ENCODE measurements around the gene CTNNA2. TPM values are rescaled to one million over a fixed set of nuclear protein-coding genes. Genes with fewer than 3 reads are reported as not detected.

The CTNNA2 gene
- total and polyA plus RNA-seq, 9 of the 15 experiments (the other 6 are each of a cell fraction or from before 2014, with no cell fraction given), result 0.03 to 0.40 (median 0.15) TPM

DNA sequence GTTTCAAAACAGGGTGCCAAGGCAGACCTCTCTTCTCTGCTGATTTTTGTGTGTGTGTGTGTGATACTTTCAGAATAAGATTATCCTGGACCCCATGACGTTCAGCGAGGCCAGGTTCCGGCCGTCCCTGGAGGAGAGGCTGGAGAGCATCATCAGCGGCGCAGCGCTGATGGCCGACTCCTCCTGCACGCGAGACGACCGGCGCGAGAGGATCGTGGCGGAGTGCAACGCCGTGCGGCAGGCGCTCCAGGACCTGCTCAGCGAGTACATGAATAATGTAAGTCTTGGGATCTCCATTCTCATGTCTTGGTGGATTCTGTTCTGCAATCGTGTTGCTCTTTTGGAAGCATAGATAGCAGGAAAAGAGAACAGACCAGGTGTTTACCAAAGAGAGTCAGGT is 396.7 kb downstream of the CTNNA2 start:
- intact Hi-C loops (cut with micrococcal nuclease), result no loop called here
- Histone ChIP-seq H3K9ac (ENCODE audit: insufficient read depth in 1 of 2, low read depth in 2 of 2, low read length in 2 of 2) (peak overlapping the region in 1 of 2 experiments; percentile 33; a peak in 1 of 4 replicates), H3K4me3 (no peak overlapping the region), H2AFZ (ENCODE audit: low read depth, low read length) (no peak overlapping the region), H3K27ac (ENCODE audit: extremely low read depth, low read depth, low read length) (no peak overlapping the region), H3K36me3 (ENCODE audit: control insufficient read depth, insufficient read depth, low read length) (no peaks in the 10 kb centered on the region), H3K9me3 (replicated peaks; ENCODE audit: control insufficient read depth, insufficient read depth, low read depth, low read length) (no peaks in the 10 kb centered on the region), H3K4me1 (replicated peaks in 1 of 2; ENCODE audit: control insufficient read depth in 2 of 2, insufficient read depth in 2 of 2, low read length in 2 of 2) (no peaks in the 10 kb centered on the region), H3K4me2 (ENCODE audit: insufficient read depth, low read length) (no peak overlapping the region), H4K20me1 (replicated peaks; ENCODE audit: control insufficient read depth, insufficient read depth, low read length) (no peaks in the 10 kb centered on the region), H3K27me3 (ENCODE audit: control insufficient read depth in 2 of 2, insufficient read depth in 2 of 2, low read length in 2 of 2) (peaks cover 0 to 4% of the 10 kb centered on the region in 2 experiments; a peak in 1 of 5 replicates), H3K79me2 (ENCODE audit: control insufficient read depth, insufficient read depth, low read length) (no peaks in the 10 kb centered on the region), H3K9me1 (ENCODE audit: control insufficient read depth, insufficient read depth, low read length) (no peaks in the 10 kb centered on the region)
- CTCF ChIA-PET (ENCODE audit: low intra/inter-chr PET ratio), result no interaction called here
- WGBS (ENCODE audit: insufficient coverage, low coverage, missing lambda C conversion rate), result under 1% methylated on average over 22 of the region's 22 CpGs
- FAIRE-seq, result no peak
- in situ Hi-C loops (cut with MboI), result no loop called here
- no peak for DNase-seq (ENCODE audit: extremely low read depth in 1 of 4, low spot score in 3 of 4)
- POLR2A ChIA-PET, result no interaction called here
- no TSS peak for BruUV-seq (replicated peaks)
- no peak for ATAC-seq
- no peak for TF ChIP-seq ZNF197 (CRISPR knock-in tag; IDR thresholded peaks at IDR 0.05; ENCODE audit: low read depth)
- no peak for TF ChIP-seq NFYB (IDR thresholded peaks at IDR 0.05; ENCODE audit: extremely low read depth, insufficient read length)
- no peak for TF ChIP-seq KDM1A (IDR thresholded peaks at IDR 0.05)
- no peak for TF ChIP-seq PPARD (CRISPR knock-in tag; IDR thresholded peaks at IDR 0.05)
- TF ChIP-seq SREBF2 (CRISPR knock-in tag; IDR thresholded peaks at IDR 0.05), result no peak
- TF ChIP-seq RAD21 (CRISPR knock-in tag; conservative IDR thresholded peaks at IDR 0.05 in 1 of 2, IDR thresholded peaks at IDR 0.05 in 1 of 2), result no peak
- TF ChIP-seq ARID2 (IDR thresholded peaks at IDR 0.05), result no peak
- TF ChIP-seq, protein P1, sequence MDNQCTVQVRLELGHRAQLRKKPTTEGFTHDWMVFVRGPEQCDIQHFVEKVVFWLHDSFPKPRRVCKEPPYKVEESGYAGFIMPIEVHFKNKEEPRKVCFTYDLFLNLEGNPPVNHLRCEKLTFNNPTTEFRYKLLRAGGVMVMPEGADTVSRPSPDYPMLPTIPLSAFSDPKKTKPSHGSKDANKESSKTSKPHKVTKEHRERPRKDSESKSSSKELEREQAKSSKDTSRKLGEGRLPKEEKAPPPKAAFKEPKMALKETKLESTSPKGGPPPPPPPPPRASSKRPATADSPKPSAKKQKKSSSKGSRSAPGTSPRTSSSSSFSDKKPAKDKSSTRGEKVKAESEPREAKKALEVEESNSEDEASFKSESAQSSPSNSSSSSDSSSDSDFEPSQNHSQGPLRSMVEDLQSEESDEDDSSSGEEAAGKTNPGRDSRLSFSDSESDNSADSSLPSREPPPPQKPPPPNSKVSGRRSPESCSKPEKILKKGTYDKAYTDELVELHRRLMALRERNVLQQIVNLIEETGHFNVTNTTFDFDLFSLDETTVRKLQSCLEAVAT (IDR thresholded peaks at IDR 0.05), result no peak
- TF ChIP-seq, protein P2, sequence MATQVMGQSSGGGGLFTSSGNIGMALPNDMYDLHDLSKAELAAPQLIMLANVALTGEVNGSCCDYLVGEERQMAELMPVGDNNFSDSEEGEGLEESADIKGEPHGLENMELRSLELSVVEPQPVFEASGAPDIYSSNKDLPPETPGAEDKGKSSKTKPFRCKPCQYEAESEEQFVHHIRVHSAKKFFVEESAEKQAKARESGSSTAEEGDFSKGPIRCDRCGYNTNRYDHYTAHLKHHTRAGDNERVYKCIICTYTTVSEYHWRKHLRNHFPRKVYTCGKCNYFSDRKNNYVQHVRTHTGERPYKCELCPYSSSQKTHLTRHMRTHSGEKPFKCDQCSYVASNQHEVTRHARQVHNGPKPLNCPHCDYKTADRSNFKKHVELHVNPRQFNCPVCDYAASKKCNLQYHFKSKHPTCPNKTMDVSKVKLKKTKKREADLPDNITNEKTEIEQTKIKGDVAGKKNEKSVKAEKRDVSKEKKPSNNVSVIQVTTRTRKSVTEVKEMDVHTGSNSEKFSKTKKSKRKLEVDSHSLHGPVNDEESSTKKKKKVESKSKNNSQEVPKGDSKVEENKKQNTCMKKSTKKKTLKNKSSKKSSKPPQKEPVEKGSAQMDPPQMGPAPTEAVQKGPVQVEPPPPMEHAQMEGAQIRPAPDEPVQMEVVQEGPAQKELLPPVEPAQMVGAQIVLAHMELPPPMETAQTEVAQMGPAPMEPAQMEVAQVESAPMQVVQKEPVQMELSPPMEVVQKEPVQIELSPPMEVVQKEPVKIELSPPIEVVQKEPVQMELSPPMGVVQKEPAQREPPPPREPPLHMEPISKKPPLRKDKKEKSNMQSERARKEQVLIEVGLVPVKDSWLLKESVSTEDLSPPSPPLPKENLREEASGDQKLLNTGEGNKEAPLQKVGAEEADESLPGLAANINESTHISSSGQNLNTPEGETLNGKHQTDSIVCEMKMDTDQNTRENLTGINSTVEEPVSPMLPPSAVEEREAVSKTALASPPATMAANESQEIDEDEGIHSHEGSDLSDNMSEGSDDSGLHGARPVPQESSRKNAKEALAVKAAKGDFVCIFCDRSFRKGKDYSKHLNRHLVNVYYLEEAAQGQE (IDR thresholded peaks at IDR 0.05; ENCODE audit: borderline replicate concordance), result no peak
- TF ChIP-seq, protein P2 (CRISPR knock-in tag; IDR thresholded peaks at IDR 0.05; ENCODE audit: low read depth), result no peak
- TF ChIP-seq, protein P3, sequence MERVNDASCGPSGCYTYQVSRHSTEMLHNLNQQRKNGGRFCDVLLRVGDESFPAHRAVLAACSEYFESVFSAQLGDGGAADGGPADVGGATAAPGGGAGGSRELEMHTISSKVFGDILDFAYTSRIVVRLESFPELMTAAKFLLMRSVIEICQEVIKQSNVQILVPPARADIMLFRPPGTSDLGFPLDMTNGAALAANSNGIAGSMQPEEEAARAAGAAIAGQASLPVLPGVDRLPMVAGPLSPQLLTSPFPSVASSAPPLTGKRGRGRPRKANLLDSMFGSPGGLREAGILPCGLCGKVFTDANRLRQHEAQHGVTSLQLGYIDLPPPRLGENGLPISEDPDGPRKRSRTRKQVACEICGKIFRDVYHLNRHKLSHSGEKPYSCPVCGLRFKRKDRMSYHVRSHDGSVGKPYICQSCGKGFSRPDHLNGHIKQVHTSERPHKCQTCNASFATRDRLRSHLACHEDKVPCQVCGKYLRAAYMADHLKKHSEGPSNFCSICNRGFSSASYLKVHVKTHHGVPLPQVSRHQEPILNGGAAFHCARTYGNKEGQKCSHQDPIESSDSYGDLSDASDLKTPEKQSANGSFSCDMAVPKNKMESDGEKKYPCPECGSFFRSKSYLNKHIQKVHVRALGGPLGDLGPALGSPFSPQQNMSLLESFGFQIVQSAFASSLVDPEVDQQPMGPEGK (CRISPR knock-in tag; IDR thresholded peaks at IDR 0.05; ENCODE audit: borderline replicate concordance), result no peak

Data from K562 (cell line).